NT2/D1 (cell line): ENCODE results near the gene TBL3.

Experiments used
- DNase-seq: peaks from one replicate; pipeline ENCODE4 v3.0.0-alpha.2; 2011; ENCODE audit warnings: low read depth, low spot score
- H3K27me3 ChIP-seq: 2 replicates; pipeline ENCODE4 v1.6.0; 2011; ENCODE audit warnings: mild to moderate bottlenecking; ENCODE audit not compliant: insufficient read length, insufficient read depth
- H3K36me3 ChIP-seq: 2 replicates; pipeline ENCODE4 v1.6.1; 2011; ENCODE audit warnings: mild to moderate bottlenecking, low read length, mixed read lengths; ENCODE audit not compliant: insufficient read depth, insufficient read length
- H3K4me1 ChIP-seq: 2 replicates; pipeline ENCODE4 v1.5.1; 2011; ENCODE audit not compliant: insufficient read depth, insufficient read length
- H3K4me3 ChIP-seq: 2 replicates; pipeline ENCODE4 v1.5.1; 2011; ENCODE audit warnings: low read depth; ENCODE audit not compliant: insufficient read length
- H3K9ac ChIP-seq: 2 replicates; pipeline ENCODE4 v1.6.0; 2011; ENCODE audit warnings: low read depth; ENCODE audit not compliant: insufficient read length
- H3K9me3 ChIP-seq: 2 replicates; pipeline ENCODE4 v1.5.1; 2011; ENCODE audit warnings: mild to moderate bottlenecking, low read length; ENCODE audit not compliant: insufficient read depth
- SUZ12 ChIP-seq: IDR thresholded peaks from 2 replicates; pipeline ENCODE4 v1.6.1; 2011; ENCODE audit not compliant: insufficient read length, insufficient read depth; ENCODE audit errors: extremely low read depth
- YY1 ChIP-seq: IDR thresholded peaks from 2 replicates; pipeline ENCODE4 v1.6.1; 2011; ENCODE audit not compliant: insufficient read length, insufficient read depth
- ZNF274 ChIP-seq: IDR thresholded peaks from 2 replicates; pipeline ENCODE4 v1.6.1; 2011; ENCODE audit warnings: mild to moderate bottlenecking, low read depth, low read length

Gene TBL3

GRCh38 chr16:2002406-2003230 is 30.8 kb downstream of the TBL3 start:
- H3K9me3 ChIP-seq = no peaks in the 10 kb centered on the region
- peaks cover 90% of the 10 kb centered on the region for H3K36me3 ChIP-seq
- H3K4me1 ChIP-seq = peaks cover 35% of the 10 kb centered on the region
- no peaks in the 10 kb centered on the region for H3K27me3 ChIP-seq
- no peak for TF ChIP-seq YY1
- no peak for TF ChIP-seq SUZ12
- TF ChIP-seq ZNF274 = no peak
- H3K9ac ChIP-seq = peak overlapping the region; percentile 78
- DNase-seq = no peak
- H3K4me3 ChIP-seq = no peak overlapping the region

DNA sequence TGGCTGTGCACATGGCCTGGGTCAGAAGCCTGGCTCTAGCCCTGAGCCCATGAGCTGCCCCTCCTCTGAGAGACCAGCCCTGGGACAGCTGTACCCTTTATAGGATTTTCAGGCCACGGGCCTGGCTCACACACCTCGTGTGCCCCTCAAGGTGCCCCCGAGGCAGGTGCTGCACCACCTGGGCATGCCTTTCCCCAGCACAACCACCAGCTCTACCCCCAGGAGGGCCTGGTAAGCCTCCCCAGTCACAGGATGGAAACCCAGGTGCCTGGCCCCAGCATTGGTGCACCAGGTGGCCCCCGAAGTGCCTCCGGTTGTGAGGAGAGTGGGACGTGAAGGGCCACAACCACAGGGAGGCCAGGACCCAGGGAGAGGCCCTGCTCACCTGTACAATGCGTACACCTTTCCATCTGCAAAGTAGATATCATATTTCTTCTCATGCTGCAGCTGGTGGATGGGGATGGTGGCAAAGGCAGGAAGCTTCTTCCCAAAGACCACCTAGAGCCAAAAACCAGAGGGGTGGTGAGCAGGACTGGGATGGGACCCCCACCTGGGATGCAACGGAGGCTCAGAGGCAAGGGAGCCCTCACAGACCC is 31.5 kb downstream of the TBL3 start:
- no peak for TF ChIP-seq SUZ12
- TF ChIP-seq ZNF274 = no peak
- TF ChIP-seq YY1 = no peak
- Histone ChIP-seq H3K4me1 (peaks cover 38% of the 10 kb centered on the region), H3K27me3 (no peaks in the 10 kb centered on the region), H3K4me3 (no peak overlapping the region), H3K9ac (peak overlapping the region; percentile 78), H3K36me3 (peaks cover 90% of the 10 kb centered on the region), H3K9me3 (no peaks in the 10 kb centered on the region)
- DNase-seq = no peak

DNA sequence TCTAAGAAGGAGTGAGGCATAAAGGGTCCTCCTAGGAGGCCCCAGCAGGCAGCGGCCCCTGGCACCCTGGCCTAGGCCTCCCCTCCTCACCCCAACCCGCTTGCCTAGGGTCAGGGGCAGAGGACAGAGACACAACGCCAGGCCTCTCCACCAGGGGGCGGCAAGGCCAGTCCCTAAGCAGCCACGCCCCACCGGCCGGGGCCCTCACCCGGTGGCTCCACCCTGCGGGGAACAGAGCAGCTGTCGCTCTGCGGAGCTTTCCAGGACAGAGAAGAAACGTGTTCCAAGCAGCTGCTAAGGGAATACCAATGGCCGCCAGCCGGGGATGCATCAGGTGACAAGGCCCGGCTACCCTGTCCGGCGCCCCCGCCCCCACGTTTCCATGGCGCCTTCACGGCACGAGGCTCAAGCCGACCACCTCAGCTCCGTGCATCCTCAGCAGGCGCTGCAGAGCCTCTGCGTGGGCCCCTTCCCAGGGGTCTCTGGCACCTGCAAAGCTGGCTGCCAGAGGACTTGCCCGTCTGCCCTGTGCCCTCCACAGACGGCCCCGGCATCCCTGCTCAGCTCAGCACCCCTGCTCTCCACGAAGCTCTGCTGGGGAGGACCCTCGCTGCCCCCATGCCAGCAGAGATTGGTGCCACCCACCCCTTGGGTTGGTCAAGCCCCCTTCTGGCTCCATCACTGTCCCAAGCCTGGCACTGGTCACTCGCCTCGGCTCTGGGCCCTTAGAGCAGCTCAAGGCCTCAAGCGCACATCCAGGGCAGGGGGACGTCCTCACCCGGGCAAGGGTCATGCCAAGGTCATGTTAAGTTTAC is 32.2 kb downstream of the TBL3 start:
- Histone ChIP-seq H3K9ac (peak overlapping the region; percentile 78), H3K27me3 (no peaks in the 10 kb centered on the region), H3K4me3 (no peak overlapping the region), H3K4me1 (peaks cover 38% of the 10 kb centered on the region), H3K36me3 (peaks cover 87% of the 10 kb centered on the region), H3K9me3 (no peaks in the 10 kb centered on the region)
- DNase-seq = peak; percentile 98
- TF ChIP-seq SUZ12 (no peak), YY1 (peak; percentile 43)

DNA sequence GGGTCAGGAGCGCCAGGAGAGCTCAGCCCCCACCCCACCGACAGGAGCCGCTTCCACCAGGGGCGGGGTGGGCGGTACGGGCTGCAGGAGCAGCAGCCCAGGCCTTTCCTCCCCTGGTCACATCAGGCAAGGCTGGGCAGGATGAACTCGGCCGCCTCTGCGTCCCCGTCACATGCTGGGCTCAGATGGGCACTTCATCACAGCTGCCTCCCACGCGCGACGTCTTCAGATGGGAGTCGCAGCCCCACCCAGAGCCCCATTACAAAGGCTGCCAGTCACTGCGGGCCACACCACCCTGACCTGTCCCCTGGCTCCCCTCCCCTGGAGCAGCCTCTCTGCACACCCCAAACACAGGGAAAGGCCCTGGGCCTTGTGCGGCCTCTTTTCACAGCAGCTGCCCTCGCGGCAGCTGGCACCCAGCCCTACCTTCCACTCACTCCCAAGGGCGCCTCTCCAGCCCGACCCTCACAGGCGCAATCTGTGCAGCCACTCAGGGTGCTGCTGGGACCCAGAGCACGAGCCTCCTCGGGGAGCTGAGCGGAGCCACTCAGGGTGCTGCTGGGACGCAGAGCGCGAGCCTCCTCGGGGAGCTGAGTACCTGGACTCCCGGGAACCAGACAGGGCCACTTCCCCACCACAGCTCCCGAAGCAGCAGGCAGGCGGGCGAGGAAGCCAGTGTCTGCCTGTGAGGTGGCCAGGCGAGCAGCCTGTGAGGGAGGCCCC is 33.1 kb downstream of the TBL3 start:
- Histone ChIP-seq H3K36me3 (peaks cover 78% of the 10 kb centered on the region), H3K4me3 (no peak overlapping the region)
- DNase-seq = no peak

GRCh38 chr16:2005646-2006045 is 33.8 kb downstream of the TBL3 start:
- Histone ChIP-seq H3K9me3 (no peaks in the 10 kb centered on the region), H3K4me3 (no peak overlapping the region), H3K9ac (peak overlapping the region; percentile 46), H3K27me3 (no peaks in the 10 kb centered on the region), H3K36me3 (peaks cover 72% of the 10 kb centered on the region), H3K4me1 (peaks cover 38% of the 10 kb centered on the region)
- TF ChIP-seq ZNF274 (no peak), SUZ12 (no peak), YY1 (no peak)
- no peak for DNase-seq

More for the DNA sequence above, 33.1 kb downstream of the TBL3 start:
- Histone ChIP-seq H3K27me3 (no peaks in the 10 kb centered on the region), H3K9me3 (no peaks in the 10 kb centered on the region), H3K4me1 (peaks cover 38% of the 10 kb centered on the region), H3K9ac (peak overlapping the region; percentile 46)
- TF ChIP-seq SUZ12 (no peak), YY1 (no peak), ZNF274 (no peak)

DNA sequence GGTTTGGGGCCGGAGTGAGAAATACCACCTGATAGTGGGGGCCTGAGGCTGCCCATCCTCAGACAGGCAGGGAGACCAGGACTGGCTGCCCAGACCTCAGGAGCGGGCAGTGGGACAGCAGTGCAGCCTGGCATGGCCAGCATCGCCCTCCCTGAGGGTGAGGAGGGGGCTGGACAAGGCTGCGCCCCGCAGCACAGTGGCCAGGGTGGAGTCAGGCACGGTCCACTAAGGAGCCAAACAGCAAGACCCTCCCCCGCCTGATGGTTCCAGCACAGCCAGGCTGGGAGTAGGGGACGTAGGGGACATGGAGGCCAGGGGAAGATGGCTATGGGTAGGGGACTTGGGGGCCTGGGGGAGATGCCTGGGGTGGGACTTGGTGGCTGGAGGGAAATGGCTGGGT is 34.5 kb downstream of the TBL3 start:
- Histone ChIP-seq H3K9ac (peak overlapping the region; percentile 17), H3K4me3 (no peak overlapping the region), H3K36me3 (peaks cover 69% of the 10 kb centered on the region), H3K27me3 (no peaks in the 10 kb centered on the region), H3K4me1 (peaks cover 38% of the 10 kb centered on the region), H3K9me3 (no peaks in the 10 kb centered on the region)
- no peak for DNase-seq
- no peak for TF ChIP-seq ZNF274
- no peak for TF ChIP-seq SUZ12
